Right atrium auricular region (tissue), 2 donors: Measurements from ENCODE around the gene STK39. TPM values are rescaled to one million over a fixed set of nuclear protein-coding genes. Genes with fewer than 3 reads are reported as not detected.

Experiments
- DNase-seq: peaks from one replicate; pipeline ENCODE4 v3.0.0-alpha.2; 2019; ENCODE audit warnings: low spot score
- H3K27ac ChIP-seq, 2 donors: fragments of 200-600 bp; sonication (generic); 1 replicate in 1 of 2; 2 replicates in 1 of 2; pipeline ENCODE4 v1.5.1; 2016 to 2019
- H3K27me3 ChIP-seq, 2 donors: fragments of 200-600 bp; sonication (generic); one replicate each; pipeline versions ENCODE4 v1.5.1 to v1.6.0; 2017 to 2019
- H3K36me3 ChIP-seq: fragments of 200-600 bp; sonication (generic); one replicate; pipeline ENCODE4 v1.5.1; 2016
- H3K4me1 ChIP-seq, 2 donors: fragments of 200-600 bp; sonication (generic); one replicate each; pipeline versions ENCODE4 v1.5.1 to v1.6.0; 2017 to 2019
- H3K4me3 ChIP-seq, 2 donors: fragments of 200-600 bp; sonication (generic); 1 replicate in 1 of 2; 2 replicates in 1 of 2; pipeline ENCODE4 v1.5.1; 2017 to 2019; ENCODE audit warnings: mild to moderate bottlenecking in 1 of 2, moderate library complexity in 1 of 2
- H3K9me3 ChIP-seq, 2 donors: fragments of 200-600 bp; sonication (generic); one replicate each; pipeline ENCODE4 v1.5.1; 2019
- CTCF ChIP-seq, 2 donors: fragments of 200-600 bp; sonication (generic); IDR thresholded peaks; one replicate each; pipeline ENCODE4 v1.5.1; 2019; ENCODE audit warnings: antibody characterized with exemption in 2 of 2
- total RNA-seq, 2 donors: library from RNA; depleted of rRNA; stranded (reverse); fragments of >200 nt; gene quantifications; one replicate each; pipeline ENCODE4 v1.1.0, GENCODE V29; 2016

The STK39 gene
- total RNA-seq, 2 donors from 2014 or later, result 6.0 to 13.6 TPM

- H3K36me3 ChIP-seq, result no peaks in the 10 kb centered on the region
These were observed 302.4 kb downstream of the STK39 start for GRCh38 chr2:167944825-167945659.

DNA sequence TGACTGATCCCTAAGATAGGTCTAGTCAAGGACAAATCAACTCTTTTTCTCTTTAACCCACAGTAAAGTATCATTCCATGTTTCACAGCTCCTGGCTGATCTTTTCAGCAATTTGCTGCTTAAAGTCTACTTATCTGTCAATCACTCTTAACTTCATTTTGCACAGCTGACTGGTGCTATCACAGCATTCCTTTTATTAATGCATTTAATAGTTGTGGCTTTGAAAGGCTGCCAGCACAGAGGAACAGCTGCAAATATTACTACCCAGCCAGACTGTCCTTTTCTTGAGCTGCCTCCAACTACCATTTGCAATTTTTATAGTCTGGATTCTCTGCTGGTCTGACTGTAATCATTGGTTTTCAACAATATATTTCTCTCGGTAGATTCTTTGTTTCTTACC lies 303.5 kb downstream of the STK39 start:
- H3K4me1 ChIP-seq, result peaks cover 0 to 5% of the 10 kb centered on the region in 2 donors
- DNase-seq, result no peak
- H3K4me3 ChIP-seq, result no peak overlapping the region
- no peak overlapping the region for H3K27ac ChIP-seq
- TF ChIP-seq CTCF (IDR thresholded peaks at IDR 0.05), result no peak
- no peaks in the 10 kb centered on the region for H3K27me3 ChIP-seq
- no peaks in the 10 kb centered on the region for H3K9me3 ChIP-seq
- H3K36me3 ChIP-seq, result no peaks in the 10 kb centered on the region

More at GRCh38 chr2:167944825-167945659, 302.4 kb downstream of the STK39 start:
- DNase-seq, result no peak
- no peak for TF ChIP-seq CTCF (IDR thresholded peaks at IDR 0.05)
- no peaks in the 10 kb centered on the region for H3K27me3 ChIP-seq
- H3K4me3 ChIP-seq, result no peak overlapping the region
- no peak overlapping the region for H3K27ac ChIP-seq
- H3K9me3 ChIP-seq, result no peaks in the 10 kb centered on the region
- H3K4me1 ChIP-seq, result peaks cover 0 to 5% of the 10 kb centered on the region in 2 donors

- no peak for TF ChIP-seq CTCF (IDR thresholded peaks at IDR 0.05)
- no peak overlapping the region for H3K4me3 ChIP-seq
These were observed 304.0 kb downstream of the STK39 start for GRCh38 chr2:167943368-167943767.

DNA sequence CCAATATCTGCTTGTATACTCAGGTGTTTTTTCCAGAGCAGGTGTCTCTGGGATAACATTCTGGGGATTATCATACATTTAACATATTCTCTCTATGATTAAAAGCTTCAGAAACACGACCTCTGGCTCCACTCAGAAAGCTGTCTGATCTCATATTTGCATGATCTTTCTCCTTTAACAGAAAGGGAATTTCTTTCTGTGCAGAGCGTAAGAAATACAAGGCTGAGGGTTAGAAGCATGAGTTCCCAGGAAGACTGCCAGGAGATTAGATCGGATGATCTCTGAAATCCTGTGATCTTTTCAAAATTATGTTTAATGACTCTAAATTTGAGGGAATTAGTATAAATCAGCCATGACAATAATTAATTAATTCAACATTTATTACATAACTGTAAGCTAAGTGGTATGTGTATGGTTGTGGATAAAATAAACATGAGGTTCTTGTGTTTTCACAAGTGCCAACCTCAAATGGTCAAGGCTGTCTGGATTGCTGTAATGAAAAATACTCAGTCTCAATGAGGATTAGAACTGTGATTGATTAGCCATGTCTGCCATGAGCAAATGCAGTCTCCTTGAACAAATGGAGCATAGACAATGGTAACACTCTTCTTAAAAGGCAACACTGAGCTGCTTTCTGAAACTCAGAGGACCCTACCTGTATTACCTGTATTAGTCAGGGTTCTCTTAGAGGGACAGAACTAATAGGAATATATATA lies 304.9 kb downstream of the STK39 start:
- DNase-seq, result no peak
- no peak for TF ChIP-seq CTCF (IDR thresholded peaks at IDR 0.05)
- Histone ChIP-seq H3K4me3 (no peak overlapping the region), H3K36me3 (no peaks in the 10 kb centered on the region), H3K9me3 (no peaks in the 10 kb centered on the region), H3K27me3 (no peaks in the 10 kb centered on the region), H3K27ac (no peak overlapping the region), H3K4me1 (peaks cover 0 to 5% of the 10 kb centered on the region in 2 donors)

More at GRCh38 chr2:167943368-167943767, 304.0 kb downstream of the STK39 start:
- H3K27me3 ChIP-seq, result no peaks in the 10 kb centered on the region
- no peaks in the 10 kb centered on the region for H3K9me3 ChIP-seq
- no peaks in the 10 kb centered on the region for H3K36me3 ChIP-seq
- DNase-seq, result no peak
- H3K4me1 ChIP-seq, result peaks cover 0 to 5% of the 10 kb centered on the region in 2 donors
- H3K27ac ChIP-seq, result no peak overlapping the region

GRCh38 chr2:167941604-167942003 lies 305.8 kb downstream of the STK39 start:
- DNase-seq, result no peak
- no peak overlapping the region for H3K4me3 ChIP-seq
- H3K27me3 ChIP-seq, result no peaks in the 10 kb centered on the region
- H3K4me1 ChIP-seq, result peaks cover 0 to 5% of the 10 kb centered on the region in 2 donors
- TF ChIP-seq CTCF (IDR thresholded peaks at IDR 0.05), result no peak
- no peaks in the 10 kb centered on the region for H3K9me3 ChIP-seq
- H3K36me3 ChIP-seq, result no peaks in the 10 kb centered on the region
- H3K27ac ChIP-seq, result no peak overlapping the region
